Trophoblast cell (in vitro differentiated cells and primary cell): Measurements from ENCODE around the gene SRD5A3.
A peak's percentile ranks its signal among the peaks of the same experiment; 100 is the strongest.

ENCODE experiments used
- DNase-seq, 2 donors: peaks; one replicate each; pipeline ENCODE4 v3.0.0-alpha.2; 2016
- H2AFZ ChIP-seq: 2 replicates; pipeline ENCODE4 v1.6.1; 2013; ENCODE audit warnings: low read length, moderate library complexity, mild to moderate bottlenecking; ENCODE audit not compliant: insufficient read depth, poor library complexity
- H2AK5ac ChIP-seq: 2 replicates; pipeline ENCODE4 v1.6.1; 2013; ENCODE audit warnings: mild to moderate bottlenecking, low read length
- H2BK120ac ChIP-seq: 2 replicates; pipeline ENCODE4 v1.6.1; 2013; ENCODE audit warnings: low read length, mild to moderate bottlenecking, moderate library complexity; ENCODE audit not compliant: insufficient read depth, poor library complexity
- H2BK12ac ChIP-seq: 2 replicates; pipeline ENCODE4 v1.6.1; 2013; ENCODE audit warnings: mild to moderate bottlenecking, low read length, moderate library complexity
- H2BK5ac ChIP-seq: 2 replicates; pipeline ENCODE4 v1.6.1; 2013; ENCODE audit warnings: low read length, low read depth, moderate library complexity, mild to moderate bottlenecking; ENCODE audit not compliant: poor library complexity
- H3K14ac ChIP-seq: 2 replicates; pipeline ENCODE4 v1.6.1; 2013; ENCODE audit warnings: mild to moderate bottlenecking, low read length
- H3K18ac ChIP-seq: 2 replicates; pipeline ENCODE4 v1.6.1; 2013; ENCODE audit warnings: mild to moderate bottlenecking, low read length
- H3K23ac ChIP-seq: 2 replicates; pipeline ENCODE4 v1.6.1; 2013; ENCODE audit warnings: low read length
- H3K27ac ChIP-seq: 2 replicates; pipeline ENCODE4 v1.5.1; 2013; ENCODE audit warnings: low read depth, mild to moderate bottlenecking, inconsistent platforms, low read length, moderate library complexity
- H3K27me3 ChIP-seq: 2 replicates; pipeline ENCODE4 v1.6.1; 2013; ENCODE audit warnings: inconsistent platforms, mild to moderate bottlenecking, low read length, moderate library complexity; ENCODE audit not compliant: insufficient read depth
- H3K36me3 ChIP-seq, 2 experiments: 1 replicate in 1 of 2; 2 replicates in 1 of 2; pipeline ENCODE4 v1.6.1; 2013; ENCODE audit warnings: low read length in 2 of 2, mild to moderate bottlenecking in 2 of 2, moderate library complexity in 1 of 2; ENCODE audit not compliant: insufficient read depth in 2 of 2, control insufficient read depth in 1 of 2
- H3K4ac ChIP-seq: 2 replicates; pipeline ENCODE4 v1.6.1; 2013; ENCODE audit warnings: low read depth, mild to moderate bottlenecking, low read length, moderate library complexity
- H3K4me1 ChIP-seq, 2 experiments: 1 replicate in 1 of 2; 2 replicates in 1 of 2; pipeline ENCODE4 v1.6.1; 2013; ENCODE audit warnings: low read length in 2 of 2, mild to moderate bottlenecking in 2 of 2, moderate library complexity in 1 of 2; ENCODE audit not compliant: insufficient read depth in 2 of 2, control insufficient read depth in 1 of 2
- H3K4me2 ChIP-seq: 2 replicates; pipeline ENCODE4 v1.6.1; 2013; ENCODE audit warnings: inconsistent platforms, mild to moderate bottlenecking, low read length, moderate library complexity
- H3K4me3 ChIP-seq: 2 replicates; pipeline ENCODE4 v1.5.1; 2013; ENCODE audit warnings: mild to moderate bottlenecking, low read depth, low read length, inconsistent platforms
- H3K79me1 ChIP-seq: one replicate; pipeline ENCODE4 v1.6.1; 2013; ENCODE audit warnings: low read length
- H3K79me2 ChIP-seq: 2 replicates; pipeline ENCODE4 v1.6.1; 2013; ENCODE audit warnings: low read length, mild to moderate bottlenecking; ENCODE audit not compliant: control insufficient read depth, insufficient read depth, poor library complexity
- H3K9ac ChIP-seq: 2 replicates; pipeline ENCODE4 v1.6.1; 2013; ENCODE audit warnings: mild to moderate bottlenecking, low read length
- H3K9me3 ChIP-seq: 2 replicates; pipeline ENCODE4 v1.6.1; 2013; ENCODE audit warnings: low read depth, mild to moderate bottlenecking, control low read depth, inconsistent platforms, low read length; ENCODE audit not compliant: insufficient read depth
- H4K12ac ChIP-seq: 2 replicates; pipeline ENCODE4 v1.6.1; 2013; ENCODE audit warnings: low read depth, mild to moderate bottlenecking, low read length, moderate library complexity
- H4K8ac ChIP-seq: 2 replicates; pipeline ENCODE4 v1.6.1; 2013; ENCODE audit warnings: low read depth, mild to moderate bottlenecking, low read length, moderate library complexity
- H4K91ac ChIP-seq: one replicate; pipeline ENCODE4 v1.6.1; 2013; ENCODE audit warnings: low read depth, mild to moderate bottlenecking, low read length, moderate library complexity
- WGBS: extraction: QIAGEN DNeasy Blood & Tissue Kit; methylation state at CpG from one replicate; pipeline ENCODE4 v1.1.7; 2013; ENCODE audit warnings: missing lambda C conversion rate; ENCODE audit not compliant: insufficient read length, insufficient coverage; ENCODE audit errors: extremely low coverage; 5-methylcytosine and 5-hydroxymethylcytosine counted together

SRD5A3 gene

GRCh38 chr4:55406545-55406944 is 60.5 kb downstream of the SRD5A3 start:
- Histone ChIP-seq H3K27ac (no peak overlapping the region), H2BK120ac (no peak overlapping the region), H3K4ac (peak overlapping the region; percentile 52), H4K12ac (no peak overlapping the region), H3K36me3 (peaks cover 13% of the 10 kb centered on the region in 2 experiments), H3K4me2 (no peak overlapping the region), H3K27me3 (no peaks in the 10 kb centered on the region), H2BK12ac (no peak overlapping the region), H3K79me2 (peaks cover 7% of the 10 kb centered on the region), H2AFZ (no peak overlapping the region), H3K9me3 (no peaks in the 10 kb centered on the region), H4K8ac (no peak overlapping the region), H3K14ac (no peak overlapping the region), H3K4me3 (no peak overlapping the region), H3K18ac (no peak overlapping the region), H4K91ac (no peak overlapping the region), H2AK5ac (no peak overlapping the region), H3K9ac (no peak overlapping the region), H3K4me1 (no peaks in the 10 kb centered on the region), H3K23ac (no peak overlapping the region), H2BK5ac (no peak overlapping the region), H3K79me1 (no peaks in the 10 kb centered on the region)
- no peak for DNase-seq
- no CpG with 5 or more reads among the region's 2 CpGs for WGBS

- no peak overlapping the region for H3K9ac ChIP-seq
- no peak overlapping the region for H4K91ac ChIP-seq
- H3K36me3 ChIP-seq, result peaks cover 14 to 15% of the 10 kb centered on the region in 2 experiments
- H4K8ac ChIP-seq, result no peak overlapping the region
- no peaks in the 10 kb centered on the region for H3K79me1 ChIP-seq
- H2BK120ac ChIP-seq, result no peak overlapping the region
- H2AFZ ChIP-seq, result no peak overlapping the region
- H3K27me3 ChIP-seq, result no peaks in the 10 kb centered on the region
- no peaks in the 10 kb centered on the region for H3K4me1 ChIP-seq
- no peak for DNase-seq
- no peak overlapping the region for H4K12ac ChIP-seq
- H2BK5ac ChIP-seq, result no peak overlapping the region
- H3K27ac ChIP-seq, result no peak overlapping the region
- H3K4me2 ChIP-seq, result no peak overlapping the region
- H2AK5ac ChIP-seq, result no peak overlapping the region
- no peak overlapping the region for H3K18ac ChIP-seq
- WGBS, result no CpG with 5 or more reads among the region's 3 CpGs
- no peak overlapping the region for H3K4me3 ChIP-seq
- H3K23ac ChIP-seq, result no peak overlapping the region
- no peak overlapping the region for H3K14ac ChIP-seq
- peak overlapping the region; percentile 78 for H3K4ac ChIP-seq
- no peaks in the 10 kb centered on the region for H3K9me3 ChIP-seq
- H3K79me2 ChIP-seq, result peaks cover 7% of the 10 kb centered on the region
- no peak overlapping the region for H2BK12ac ChIP-seq
These were observed 61.1 kb downstream of the SRD5A3 start for GRCh38 chr4:55407119-55407518.

GRCh38 chr4:55407764-55408163 is 61.7 kb downstream of the SRD5A3 start:
- H4K12ac ChIP-seq, result no peak overlapping the region
- peaks cover 14 to 15% of the 10 kb centered on the region in 2 experiments for H3K36me3 ChIP-seq
- H3K4ac ChIP-seq, result no peak overlapping the region
- no peak overlapping the region for H3K14ac ChIP-seq
- H2BK5ac ChIP-seq, result no peak overlapping the region
- no peak overlapping the region for H2AFZ ChIP-seq
- no peak overlapping the region for H3K18ac ChIP-seq
- DNase-seq, result no peak
- H3K27me3 ChIP-seq, result no peaks in the 10 kb centered on the region
- H2BK120ac ChIP-seq, result no peak overlapping the region
- no peak overlapping the region for H4K8ac ChIP-seq
- H3K4me1 ChIP-seq, result no peaks in the 10 kb centered on the region
- peaks cover 7% of the 10 kb centered on the region for H3K79me2 ChIP-seq
- H3K4me2 ChIP-seq, result no peak overlapping the region
- H2BK12ac ChIP-seq, result no peak overlapping the region
- H3K27ac ChIP-seq, result no peak overlapping the region
- H4K91ac ChIP-seq, result no peak overlapping the region
- H3K79me1 ChIP-seq, result no peaks in the 10 kb centered on the region
- H3K9me3 ChIP-seq, result no peaks in the 10 kb centered on the region
- no peak overlapping the region for H2AK5ac ChIP-seq
- H3K4me3 ChIP-seq, result no peak overlapping the region
- no peak overlapping the region for H3K23ac ChIP-seq
- no peak overlapping the region for H3K9ac ChIP-seq
- WGBS, result no CpG with 5 or more reads among the region's 3 CpGs

- Histone ChIP-seq H4K8ac (no peak overlapping the region), H2BK5ac (no peak overlapping the region), H3K4me3 (no peak overlapping the region), H3K27ac (peak overlapping the region; percentile 14), H3K79me1 (no peaks in the 10 kb centered on the region), H2AK5ac (no peak overlapping the region), H3K36me3 (peaks cover 17 to 18% of the 10 kb centered on the region in 2 experiments), H3K4me1 (no peaks in the 10 kb centered on the region), H3K9ac (no peak overlapping the region), H2AFZ (no peak overlapping the region), H3K14ac (no peak overlapping the region), H3K18ac (no peak overlapping the region), H3K27me3 (no peaks in the 10 kb centered on the region), H2BK120ac (no peak overlapping the region), H3K9me3 (no peaks in the 10 kb centered on the region), H4K91ac (no peak overlapping the region), H4K12ac (no peak overlapping the region), H2BK12ac (no peak overlapping the region), H3K79me2 (peaks cover 7% of the 10 kb centered on the region), H3K4me2 (peak overlapping the region; percentile 38), H3K23ac (no peak overlapping the region), H3K4ac (no peak overlapping the region)
- WGBS, result no CpG with 5 or more reads among the region's 10 CpGs
- DNase-seq, result peak in 1 of 2 donors; percentile 30
These were observed 63.6 kb downstream of the SRD5A3 start for GRCh38 chr4:55409468-55410171.
